ENCODE measurements around the gene WNT1.

Gene WNT1

GRCh38 chr12:49028666-49029275, 50.6 kb downstream of the WNT1 start:
- DNase-seq (ENCODE audit: low read depth): no peak

- DNase-seq (ENCODE audit: low read depth): no peak
Measured at GRCh38 chr12:49030119-49030518, 52.0 kb downstream of the WNT1 start.

GRCh38 chr12:49030714-49031572, 52.8 kb downstream of the WNT1 start:
- DNase-seq (ENCODE audit: low read depth): no peak

GRCh38 chr12:49031573-49032161, 53.5 kb downstream of the WNT1 start:
- no peak for DNase-seq (ENCODE audit: low read depth)

Data from GM04504 (cell line).